Measurements from ENCODE around the gene DGKE.

DGKE gene

GRCh38 chr17:56833809-56834379, at the start of gene DGKE, which contains the start of gene C17orf67:
TSS of gene DGKE (plus strand) at chr17:56834151. CDS start at chr17:56834796, 645 bp downstream.
TSS of gene C17orf67 (minus strand) at chr17:56833920. CDS start at chr17:56815810, 18,110 bp downstream.
- DNase-seq, result peak; percentile 99

- no peak for DNase-seq
Measured at GRCh38 chr17:56785405-56785804, 48.5 kb upstream of the DGKE start.

GRCh38 chr17:56785997-56786680, 47.8 kb upstream of the DGKE start:
- DNase-seq, result no peak

GRCh38 chr17:56786989-56787482, 46.9 kb upstream of the DGKE start:
- DNase-seq, result peak; percentile 92

- DNase-seq, result no peak
Measured at GRCh38 chr17:56792267-56792666, 41.7 kb upstream of the DGKE start.

- DNase-seq, result no peak
Measured at GRCh38 chr17:56793531-56793930, 40.4 kb upstream of the DGKE start.

- DNase-seq, result no peak
Measured at GRCh38 chr17:56793957-56794356, 40.0 kb upstream of the DGKE start.

GRCh38 chr17:56795221-56795865, 38.6 kb upstream of the DGKE start:
- no peak for DNase-seq

- DNase-seq, result no peak
Measured at GRCh38 chr17:56796536-56796935, 37.4 kb upstream of the DGKE start.

- no peak for DNase-seq
Measured at GRCh38 chr17:56798916-56799315, 35.0 kb upstream of the DGKE start.

GRCh38 chr17:56801459-56802178, 32.3 kb upstream of the DGKE start:
- DNase-seq, result no peak

- DNase-seq, result no peak
Measured at GRCh38 chr17:56803071-56803470, 30.9 kb upstream of the DGKE start.

GRCh38 chr17:56804454-56804853, 29.5 kb upstream of the DGKE start:
- DNase-seq, result no peak

GRCh38 chr17:56806949-56807348, 27.0 kb upstream of the DGKE start:
- DNase-seq, result no peak

GRCh38 chr17:56807723-56808122, 26.2 kb upstream of the DGKE start:
- no peak for DNase-seq

GRCh38 chr17:56808503-56808902, 25.4 kb upstream of the DGKE start:
- no peak for DNase-seq

- DNase-seq, result no peak
Measured at GRCh38 chr17:56809106-56809819, 24.7 kb upstream of the DGKE start.

GRCh38 chr17:56809820-56810179, 24.2 kb upstream of the DGKE start:
- no peak for DNase-seq

GRCh38 chr17:56810343-56810742, 23.6 kb upstream of the DGKE start:
- no peak for DNase-seq

GRCh38 chr17:56810891-56811775, 22.8 kb upstream of the DGKE start:
- no peak for DNase-seq

- no peak for DNase-seq
Measured at GRCh38 chr17:56812901-56813388, 21.0 kb upstream of the DGKE start.

GRCh38 chr17:56815711-56816110, 18.2 kb upstream of the DGKE start:
- DNase-seq, result peak; percentile 12

All from activated CD4-positive, alpha-beta T cell treated with anti-CD3 and anti-CD28 coated beads, Interleukin-10, Interleukin-2, amounts not matched to agents 100 ng/mL and 50 ng/mL, durations not matched to agents 16 hours and 8 hours (primary cell).